Measurements from ENCODE around the gene PDE11A. TPM values are rescaled to one million over a fixed set of nuclear protein-coding genes. Genes with fewer than 3 reads are reported as not detected.

PDE11A gene
- total RNA-seq, 1 experiment from 2014 or later = 1.4 TPM

DNA sequence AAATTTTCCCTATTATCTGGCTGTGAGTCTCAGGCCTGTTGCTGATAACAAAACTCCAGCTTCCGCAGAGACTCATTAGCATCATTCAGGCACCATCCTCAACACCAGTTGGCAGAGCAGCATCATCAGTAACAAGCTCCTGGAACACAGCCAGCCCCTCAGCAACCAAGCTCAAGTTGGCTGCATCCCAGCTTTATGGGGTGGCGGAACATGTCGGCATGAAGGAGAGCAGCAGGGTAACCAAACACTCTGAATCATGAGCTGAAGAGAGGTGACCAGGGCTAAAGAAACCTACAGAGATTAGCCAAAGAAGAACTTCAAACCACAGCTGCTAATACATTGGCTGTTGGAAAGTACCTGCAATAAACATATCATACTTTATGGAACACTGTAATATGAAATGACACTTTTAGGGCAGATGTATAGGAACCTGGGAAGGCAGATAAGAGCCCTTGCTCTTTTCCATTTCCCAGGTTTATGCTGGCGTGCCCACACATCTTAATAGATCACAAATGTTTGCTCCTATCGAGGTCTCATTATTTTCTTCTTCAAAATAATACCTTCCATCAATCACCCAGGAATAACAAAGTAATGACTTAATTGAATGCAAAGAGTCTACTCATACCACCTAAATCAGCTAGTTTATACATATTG is 63.8 kb downstream of the PDE11A start:
- Mint-ChIP-seq H3K27me3 (ENCODE audit: unreplicated experiment) (no peaks in the 10 kb centered on the region), H3K4me1 (ENCODE audit: low read depth, unreplicated experiment) (no peaks in the 10 kb centered on the region), H3K36me3 (ENCODE audit: insufficient read depth, unreplicated experiment) (no peaks in the 10 kb centered on the region), H3K27ac (ENCODE audit: unreplicated experiment) (no peak overlapping the region), H3K9me3 (ENCODE audit: low read depth, unreplicated experiment) (no peaks in the 10 kb centered on the region), H3K4me3 (ENCODE audit: low read depth, unreplicated experiment) (no peak overlapping the region)
- TF ChIP-seq, protein P1, sequence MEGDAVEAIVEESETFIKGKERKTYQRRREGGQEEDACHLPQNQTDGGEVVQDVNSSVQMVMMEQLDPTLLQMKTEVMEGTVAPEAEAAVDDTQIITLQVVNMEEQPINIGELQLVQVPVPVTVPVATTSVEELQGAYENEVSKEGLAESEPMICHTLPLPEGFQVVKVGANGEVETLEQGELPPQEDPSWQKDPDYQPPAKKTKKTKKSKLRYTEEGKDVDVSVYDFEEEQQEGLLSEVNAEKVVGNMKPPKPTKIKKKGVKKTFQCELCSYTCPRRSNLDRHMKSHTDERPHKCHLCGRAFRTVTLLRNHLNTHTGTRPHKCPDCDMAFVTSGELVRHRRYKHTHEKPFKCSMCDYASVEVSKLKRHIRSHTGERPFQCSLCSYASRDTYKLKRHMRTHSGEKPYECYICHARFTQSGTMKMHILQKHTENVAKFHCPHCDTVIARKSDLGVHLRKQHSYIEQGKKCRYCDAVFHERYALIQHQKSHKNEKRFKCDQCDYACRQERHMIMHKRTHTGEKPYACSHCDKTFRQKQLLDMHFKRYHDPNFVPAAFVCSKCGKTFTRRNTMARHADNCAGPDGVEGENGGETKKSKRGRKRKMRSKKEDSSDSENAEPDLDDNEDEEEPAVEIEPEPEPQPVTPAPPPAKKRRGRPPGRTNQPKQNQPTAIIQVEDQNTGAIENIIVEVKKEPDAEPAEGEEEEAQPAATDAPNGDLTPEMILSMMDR (IDR thresholded peaks at IDR 0.05; ENCODE audit: unreplicated experiment) = no peak
- BruUV-seq (replicated peaks) = no TSS peak
- intact Hi-C loops (cut with micrococcal nuclease; ENCODE audit: unreplicated experiment) = no loop called here
- CTCF ChIA-PET = no interaction called here
- no peak for DNase-seq

- no peak overlapping the region for H3K27ac Mint-ChIP-seq (ENCODE audit: unreplicated experiment)
- no peaks in the 10 kb centered on the region for H3K27me3 Mint-ChIP-seq (ENCODE audit: unreplicated experiment)
- TF ChIP-seq, protein P1 (IDR thresholded peaks at IDR 0.05; ENCODE audit: unreplicated experiment) = no peak
- BruUV-seq (replicated peaks) = no TSS peak
- no peak overlapping the region for H3K4me3 Mint-ChIP-seq (ENCODE audit: low read depth, unreplicated experiment)
- no peak for DNase-seq
- CTCF ChIA-PET = interaction anchor here (0.7 kb wide), 1 partner anchor 957 kb away, joined by 3 read pairs; no protein-coding TSS in a partner anchor
- H3K36me3 Mint-ChIP-seq (ENCODE audit: insufficient read depth, unreplicated experiment) = no peaks in the 10 kb centered on the region
- no peaks in the 10 kb centered on the region for H3K9me3 Mint-ChIP-seq (ENCODE audit: low read depth, unreplicated experiment)
- intact Hi-C loops (cut with micrococcal nuclease; ENCODE audit: unreplicated experiment) = no loop called here
- H3K4me1 Mint-ChIP-seq (ENCODE audit: low read depth, unreplicated experiment) = no peaks in the 10 kb centered on the region
Measured at GRCh38 chr2:178006710-178007109, 65.9 kb downstream of the PDE11A start.

- TF ChIP-seq, protein P1 (IDR thresholded peaks at IDR 0.05; ENCODE audit: unreplicated experiment) = no peak
- Mint-ChIP-seq H3K9me3 (ENCODE audit: low read depth, unreplicated experiment) (no peaks in the 10 kb centered on the region), H3K4me3 (ENCODE audit: low read depth, unreplicated experiment) (no peak overlapping the region), H3K36me3 (ENCODE audit: insufficient read depth, unreplicated experiment) (no peaks in the 10 kb centered on the region), H3K27ac (ENCODE audit: unreplicated experiment) (no peak overlapping the region), H3K4me1 (ENCODE audit: low read depth, unreplicated experiment) (no peaks in the 10 kb centered on the region), H3K27me3 (ENCODE audit: unreplicated experiment) (no peaks in the 10 kb centered on the region)
- no TSS peak for BruUV-seq (replicated peaks)
- no peak for DNase-seq
- intact Hi-C loops (cut with micrococcal nuclease; ENCODE audit: unreplicated experiment) = no loop called here
- CTCF ChIA-PET = no interaction called here
Measured at GRCh38 chr2:178005756-178006155, 66.8 kb downstream of the PDE11A start.

DNA sequence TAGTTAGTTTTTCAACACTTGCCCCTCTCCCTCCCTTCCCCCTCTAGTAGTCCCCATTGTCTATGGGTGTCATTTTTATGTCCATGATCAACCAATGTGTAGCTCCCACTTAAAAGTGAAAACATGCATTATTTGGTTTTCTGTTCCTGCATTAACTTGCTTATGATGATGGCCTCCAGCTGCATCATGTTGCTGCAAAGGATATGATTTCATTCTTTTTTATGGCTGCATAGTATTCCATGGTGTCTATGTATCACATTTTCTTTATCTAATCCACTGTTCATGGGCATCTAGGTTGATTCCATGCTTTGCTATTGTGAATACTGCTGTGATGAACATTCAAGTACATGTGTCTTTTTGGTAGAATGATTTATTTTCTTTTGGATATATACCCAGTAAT is 70.5 kb downstream of the PDE11A start:
- no peak overlapping the region for H3K27ac Mint-ChIP-seq (ENCODE audit: unreplicated experiment)
- no peak overlapping the region for H3K4me3 Mint-ChIP-seq (ENCODE audit: low read depth, unreplicated experiment)
- no TSS peak for BruUV-seq (replicated peaks)
- TF ChIP-seq, protein P1 (IDR thresholded peaks at IDR 0.05; ENCODE audit: unreplicated experiment) = no peak
- CTCF ChIA-PET = no interaction called here
- H3K27me3 Mint-ChIP-seq (ENCODE audit: unreplicated experiment) = no peaks in the 10 kb centered on the region
- no peaks in the 10 kb centered on the region for H3K4me1 Mint-ChIP-seq (ENCODE audit: low read depth, unreplicated experiment)
- no peak for DNase-seq
- H3K9me3 Mint-ChIP-seq (ENCODE audit: low read depth, unreplicated experiment) = no peaks in the 10 kb centered on the region
- intact Hi-C loops (cut with micrococcal nuclease; ENCODE audit: unreplicated experiment) = no loop called here
- no peaks in the 10 kb centered on the region for H3K36me3 Mint-ChIP-seq (ENCODE audit: insufficient read depth, unreplicated experiment)

All from Calu3 (cell line).